Adrenal gland (tissue), 5 donors: ENCODE data around the gene MFSD12.

Experiments
- POLR2A ChIP-seq, 2 donors: fragments of 450-650 bp; IDR thresholded peaks; one replicate each; pipeline ENCODE4 v1.6.1; 2017; ENCODE audit warnings: antibody characterized with exemption in 2 of 2, mild to moderate bottlenecking in 2 of 2, moderate library complexity in 1 of 2
- TF ChIP-seq, protein P1 (sequence below), 6 experiments: fragments of 450-650 bp in 4 of 6; fragments of 200-600 bp in 2 of 6; sonication (generic) in 1 of 6; IDR thresholded peaks; 1 replicate in 5 of 6; 2 replicates in 1 of 6; pipeline versions ENCODE4 v1.5.1 to v1.8.0; 2016 to 2021; ENCODE audit warnings: antibody characterized with exemption in 6 of 6, mild to moderate bottlenecking in 2 of 6, moderate library complexity in 1 of 6
- donor health status: DM: no; HTN: no; CAD: no.

DNA sequence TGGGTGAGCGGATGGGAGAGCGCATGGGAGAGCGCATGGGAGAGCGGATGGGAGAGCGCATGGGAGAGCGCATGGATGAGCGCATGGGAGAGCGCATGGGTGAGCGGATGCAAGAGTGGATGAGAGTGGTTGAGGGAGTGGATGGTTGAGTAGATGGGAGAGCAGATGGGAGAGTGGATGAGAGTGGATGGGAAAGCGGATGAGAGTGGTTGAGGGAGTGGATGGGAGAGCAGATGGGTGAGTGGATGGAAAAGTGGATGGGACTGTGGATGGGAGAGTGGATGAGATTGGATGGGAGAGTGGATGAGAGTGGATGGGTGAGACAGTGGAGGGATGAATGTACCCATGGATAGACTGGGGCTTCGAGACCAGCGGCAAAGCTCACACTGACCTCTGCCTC lies 27.0 kb downstream of the MFSD12 start:
- no peak for TF ChIP-seq POLR2A (IDR thresholded peaks at IDR 0.05)
- TF ChIP-seq, protein P1, sequence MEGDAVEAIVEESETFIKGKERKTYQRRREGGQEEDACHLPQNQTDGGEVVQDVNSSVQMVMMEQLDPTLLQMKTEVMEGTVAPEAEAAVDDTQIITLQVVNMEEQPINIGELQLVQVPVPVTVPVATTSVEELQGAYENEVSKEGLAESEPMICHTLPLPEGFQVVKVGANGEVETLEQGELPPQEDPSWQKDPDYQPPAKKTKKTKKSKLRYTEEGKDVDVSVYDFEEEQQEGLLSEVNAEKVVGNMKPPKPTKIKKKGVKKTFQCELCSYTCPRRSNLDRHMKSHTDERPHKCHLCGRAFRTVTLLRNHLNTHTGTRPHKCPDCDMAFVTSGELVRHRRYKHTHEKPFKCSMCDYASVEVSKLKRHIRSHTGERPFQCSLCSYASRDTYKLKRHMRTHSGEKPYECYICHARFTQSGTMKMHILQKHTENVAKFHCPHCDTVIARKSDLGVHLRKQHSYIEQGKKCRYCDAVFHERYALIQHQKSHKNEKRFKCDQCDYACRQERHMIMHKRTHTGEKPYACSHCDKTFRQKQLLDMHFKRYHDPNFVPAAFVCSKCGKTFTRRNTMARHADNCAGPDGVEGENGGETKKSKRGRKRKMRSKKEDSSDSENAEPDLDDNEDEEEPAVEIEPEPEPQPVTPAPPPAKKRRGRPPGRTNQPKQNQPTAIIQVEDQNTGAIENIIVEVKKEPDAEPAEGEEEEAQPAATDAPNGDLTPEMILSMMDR (IDR thresholded peaks at IDR 0.05), result no peak
